ENCODE measurements around the gene OTUD5.

OTUD5 gene

GRCh38 chrX:48924270-48924669 is 33.1 kb downstream of the OTUD5 start:
- no peak overlapping the region for H3K4me3 ChIP-seq (ENCODE audit: low read depth, low read length)
- ChIA-PET POLR2A (no interaction called here), CTCF (no interaction called here)
- H3K4me1 ChIP-seq (ENCODE audit: control insufficient read depth, insufficient read depth, low read length) = 0 out of 2 replicates have a peak, but pooled peaks cover 3% of the 10 kb centered on the region
- H3K27ac ChIP-seq (ENCODE audit: extremely low read depth, low read depth, low read length) = no peak overlapping the region
- peaks cover 13 to 69% of the 10 kb centered on the region in 2 experiments; a peak in 2 of 3 replicates for H3K36me3 ChIP-seq (ENCODE audit: control insufficient read depth in 2 of 2, insufficient read depth in 1 of 2, low read length in 2 of 2)
- no peaks in the 10 kb centered on the region for H3K9me3 ChIP-seq (ENCODE audit: control insufficient read depth, insufficient read depth, low read depth, low read length)
- TF ChIP-seq ZNF366 (tag by site-specific recombination; conservative IDR thresholded peaks at IDR 0.05) = no peak
- TF ChIP-seq, protein P1, sequence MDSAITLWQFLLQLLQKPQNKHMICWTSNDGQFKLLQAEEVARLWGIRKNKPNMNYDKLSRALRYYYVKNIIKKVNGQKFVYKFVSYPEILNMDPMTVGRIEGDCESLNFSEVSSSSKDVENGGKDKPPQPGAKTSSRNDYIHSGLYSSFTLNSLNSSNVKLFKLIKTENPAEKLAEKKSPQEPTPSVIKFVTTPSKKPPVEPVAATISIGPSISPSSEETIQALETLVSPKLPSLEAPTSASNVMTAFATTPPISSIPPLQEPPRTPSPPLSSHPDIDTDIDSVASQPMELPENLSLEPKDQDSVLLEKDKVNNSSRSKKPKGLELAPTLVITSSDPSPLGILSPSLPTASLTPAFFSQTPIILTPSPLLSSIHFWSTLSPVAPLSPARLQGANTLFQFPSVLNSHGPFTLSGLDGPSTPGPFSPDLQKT (IDR thresholded peaks at IDR 0.05; ENCODE audit: borderline replicate concordance, low read depth, low read length) = no peak
- no peak for TF ChIP-seq BCL11B (tag by site-specific recombination; IDR thresholded peaks at IDR 0.05; ENCODE audit: low read depth)
- TF ChIP-seq ZNF473 (tag by site-specific recombination; IDR thresholded peaks at IDR 0.05) = no peak
- TF ChIP-seq ZNF530 (tag by site-specific recombination; IDR thresholded peaks at IDR 0.05; ENCODE audit: low read depth) = no peak
- no peak for TF ChIP-seq GLI4 (tag by site-specific recombination; IDR thresholded peaks at IDR 0.05)
- no peak for TF ChIP-seq ZFP37 (tag by site-specific recombination; IDR thresholded peaks at IDR 0.05)
- no peak for TF ChIP-seq ZNF169 (tag by site-specific recombination; IDR thresholded peaks at IDR 0.05)
- no peak for TF ChIP-seq ZNF324 (tag by site-specific recombination; IDR thresholded peaks at IDR 0.05)
- TF ChIP-seq ZNF623 (tag by site-specific recombination; IDR thresholded peaks at IDR 0.05) = no peak
- no peak for TF ChIP-seq HOXD13 (CRISPR knock-in tag; IDR thresholded peaks at IDR 0.05; ENCODE audit: borderline replicate concordance)
- TF ChIP-seq ZNF2 (tag by site-specific recombination; IDR thresholded peaks at IDR 0.05) = no peak
- TF ChIP-seq, protein P2, sequence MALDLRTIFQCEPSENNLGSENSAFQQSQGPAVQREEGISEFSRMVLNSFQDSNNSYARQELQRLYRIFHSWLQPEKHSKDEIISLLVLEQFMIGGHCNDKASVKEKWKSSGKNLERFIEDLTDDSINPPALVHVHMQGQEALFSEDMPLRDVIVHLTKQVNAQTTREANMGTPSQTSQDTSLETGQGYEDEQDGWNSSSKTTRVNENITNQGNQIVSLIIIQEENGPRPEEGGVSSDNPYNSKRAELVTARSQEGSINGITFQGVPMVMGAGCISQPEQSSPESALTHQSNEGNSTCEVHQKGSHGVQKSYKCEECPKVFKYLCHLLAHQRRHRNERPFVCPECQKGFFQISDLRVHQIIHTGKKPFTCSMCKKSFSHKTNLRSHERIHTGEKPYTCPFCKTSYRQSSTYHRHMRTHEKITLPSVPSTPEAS (tag by site-specific recombination; IDR thresholded peaks at IDR 0.05) = no peak
- TF ChIP-seq PRDM4 (tag by site-specific recombination; IDR thresholded peaks at IDR 0.05) = no peak

- POLR2A ChIA-PET = no interaction called here
- Histone ChIP-seq H3K36me3 (ENCODE audit: control insufficient read depth in 2 of 2, insufficient read depth in 1 of 2, low read length in 2 of 2) (peaks cover 13 to 67% of the 10 kb centered on the region in 2 experiments; a peak in 2 of 3 replicates), H3K4me3 (ENCODE audit: low read depth, low read length) (no peak overlapping the region), H3K9me3 (ENCODE audit: control insufficient read depth, insufficient read depth, low read depth, low read length) (no peaks in the 10 kb centered on the region), H3K4me1 (ENCODE audit: control insufficient read depth, insufficient read depth, low read length) (0 out of 2 replicates have a peak, but pooled peaks cover 3% of the 10 kb centered on the region), H3K27ac (ENCODE audit: extremely low read depth, low read depth, low read length) (no peak overlapping the region)
- CTCF ChIA-PET = interaction anchor here (0.5 kb wide), 1 partner anchor 297 kb away, joined by 6 read pairs; no protein-coding TSS in a partner anchor
- no peak for TF ChIP-seq ZBTB17 (tag by site-specific recombination; IDR thresholded peaks at IDR 0.05)
- TF ChIP-seq ZNF324 (tag by site-specific recombination; IDR thresholded peaks at IDR 0.05) = no peak
- TF ChIP-seq SCRT2 (tag by site-specific recombination; IDR thresholded peaks at IDR 0.05) = no peak
- no peak for TF ChIP-seq IKZF3 (tag by site-specific recombination; IDR thresholded peaks at IDR 0.05)
- no peak for TF ChIP-seq SCRT1 (tag by site-specific recombination; IDR thresholded peaks at IDR 0.05; ENCODE audit: borderline replicate concordance)
- no peak for TF ChIP-seq ZNF768 (tag by site-specific recombination; IDR thresholded peaks at IDR 0.05)
- no peak for TF ChIP-seq ZNF837 (tag by site-specific recombination; IDR thresholded peaks at IDR 0.05)
- TF ChIP-seq ZNF449 (tag by site-specific recombination; IDR thresholded peaks at IDR 0.05) = no peak
- TF ChIP-seq ZNF488 (tag by site-specific recombination; IDR thresholded peaks at IDR 0.05) = no peak
- TF ChIP-seq ZNF610 (tag by site-specific recombination; IDR thresholded peaks at IDR 0.05; ENCODE audit: borderline replicate concordance) = no peak
Measured at GRCh38 chrX:48923771-48924170, 33.6 kb downstream of the OTUD5 start.
